Frontal cortex (tissue), 4 donors: Measurements from ENCODE around the gene FOXL3. TPM values are rescaled to one million over a fixed set of nuclear protein-coding genes. Genes with fewer than 3 reads are reported as not detected.
"Not testable (repeated sequence)": the region's sequence is repeated elsewhere in the genome, so short reads cannot be mapped to it uniquely, and the experiment has no call there.

ENCODE experiments used
- DNase-seq, 2 donors: peaks; one replicate each; pipeline ENCODE4 v3.0.0; 2012; ENCODE audit warnings: low spot score in 2 of 2
- FAIRE-seq: peaks from 2 replicates; lab custom pipeline; 2012; peaks lifted over from hg19 to GRCh38; lab: Jason Lieb, UNC
- total RNA-seq: library from RNA; depleted of rRNA; stranded (reverse); fragments of >200 nt; gene quantifications from one replicate; pipeline ENCODE4 v1.2.3, GENCODE V29; 2014
- donor health status: control.
- donor health status: control.
- donor health status: control.

Gene FOXL3
- total RNA-seq, 1 donor from 2014 or later = not detected

GRCh38 chr7:285731-286130 lies 4.2 kb upstream of the FOXL3 start:
- FAIRE-seq = no peak
- no peak for DNase-seq

DNA sequence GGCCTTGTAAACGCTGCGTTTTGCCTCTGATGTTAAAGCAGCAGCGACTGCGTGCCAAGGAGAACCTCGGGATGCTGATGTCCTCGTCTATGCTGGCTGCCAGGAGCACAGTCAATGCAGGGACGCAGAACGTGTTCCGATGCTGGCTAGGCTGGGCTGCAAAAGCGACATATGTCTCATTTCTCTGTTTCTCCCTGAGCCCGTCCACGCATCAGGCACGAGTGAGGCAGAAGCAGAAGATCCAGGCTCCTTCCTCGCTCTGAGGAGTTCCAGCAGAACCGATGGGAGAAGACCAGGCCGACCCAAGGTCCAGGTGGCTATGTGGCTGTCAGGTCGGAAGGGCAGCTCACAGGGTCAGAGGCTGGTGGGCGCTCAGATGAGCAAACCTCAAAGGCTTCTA lies 3.7 kb upstream of the FOXL3 start:
- FAIRE-seq (no peak), DNase-seq (no peak)

DNA sequence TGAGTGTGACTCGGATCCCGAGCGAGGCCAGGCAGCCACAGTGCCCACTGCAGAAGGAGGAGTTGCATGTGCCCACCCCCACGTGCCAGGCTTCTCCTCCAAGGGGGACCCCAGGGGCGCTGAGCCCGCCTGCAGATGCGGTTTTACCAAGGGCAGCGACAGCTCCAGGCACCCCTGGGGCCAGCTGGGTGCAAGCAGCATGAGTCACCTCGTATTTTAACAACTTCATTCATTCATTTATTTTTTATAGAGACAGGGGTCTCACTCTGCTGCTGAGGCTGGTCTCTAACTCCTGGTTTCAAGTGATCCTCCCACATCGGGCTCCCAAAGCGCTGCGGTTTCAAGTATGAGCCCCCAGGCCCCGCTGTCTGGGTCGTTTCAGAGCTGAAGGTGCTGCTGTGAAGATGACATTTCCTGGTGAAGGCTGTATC lies 1.3 kb upstream of the FOXL3 start:
- FAIRE-seq = no peak

GRCh38 chr7:289209-289755 lies 688 bp upstream of the FOXL3 start:
- no peak for FAIRE-seq
- DNase-seq = no peak

More for the DNA sequence above, 1.3 kb upstream of the FOXL3 start:
- DNase-seq = no peak

DNA sequence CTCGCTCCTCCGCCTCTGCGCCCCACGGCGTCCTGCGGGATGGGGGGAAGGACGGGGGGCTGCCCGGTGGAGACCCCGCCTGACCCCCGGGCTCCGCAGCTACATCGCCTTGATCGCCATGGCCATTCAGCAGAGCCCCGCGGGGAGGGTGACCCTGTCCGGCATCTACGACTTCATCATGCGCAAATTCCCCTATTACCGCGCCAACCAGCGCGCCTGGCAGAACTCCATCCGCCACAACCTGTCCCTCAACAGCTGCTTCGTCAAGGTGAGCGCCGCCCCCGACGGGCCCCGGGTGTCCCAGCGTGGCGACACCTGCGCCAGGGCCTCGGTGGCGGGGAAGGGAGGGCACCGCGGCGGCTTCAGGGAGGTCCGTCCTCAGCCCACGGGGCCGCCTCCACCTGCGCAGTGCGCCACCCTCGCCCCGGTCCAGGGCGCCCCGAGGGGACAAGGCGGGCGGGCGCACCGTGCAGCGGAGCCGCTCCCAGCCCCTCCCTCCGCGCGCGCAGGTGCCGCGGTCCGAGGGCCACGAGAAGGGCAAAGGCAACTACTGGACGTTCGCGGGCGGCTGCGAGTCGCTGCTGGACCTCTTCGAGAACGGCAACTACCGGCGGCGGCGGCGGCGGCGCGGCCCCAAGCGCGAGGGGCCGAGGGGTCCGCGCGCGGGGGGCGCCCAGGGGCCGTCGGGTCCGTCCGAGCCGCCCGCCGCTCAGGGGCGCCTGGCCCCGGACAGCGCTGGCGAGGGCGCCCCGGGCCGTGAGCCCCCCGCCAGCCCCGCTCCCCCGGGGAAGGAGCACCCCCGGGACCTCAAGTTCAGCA lies 793 bp downstream of the FOXL3 start:
- no peak for DNase-seq

DNA sequence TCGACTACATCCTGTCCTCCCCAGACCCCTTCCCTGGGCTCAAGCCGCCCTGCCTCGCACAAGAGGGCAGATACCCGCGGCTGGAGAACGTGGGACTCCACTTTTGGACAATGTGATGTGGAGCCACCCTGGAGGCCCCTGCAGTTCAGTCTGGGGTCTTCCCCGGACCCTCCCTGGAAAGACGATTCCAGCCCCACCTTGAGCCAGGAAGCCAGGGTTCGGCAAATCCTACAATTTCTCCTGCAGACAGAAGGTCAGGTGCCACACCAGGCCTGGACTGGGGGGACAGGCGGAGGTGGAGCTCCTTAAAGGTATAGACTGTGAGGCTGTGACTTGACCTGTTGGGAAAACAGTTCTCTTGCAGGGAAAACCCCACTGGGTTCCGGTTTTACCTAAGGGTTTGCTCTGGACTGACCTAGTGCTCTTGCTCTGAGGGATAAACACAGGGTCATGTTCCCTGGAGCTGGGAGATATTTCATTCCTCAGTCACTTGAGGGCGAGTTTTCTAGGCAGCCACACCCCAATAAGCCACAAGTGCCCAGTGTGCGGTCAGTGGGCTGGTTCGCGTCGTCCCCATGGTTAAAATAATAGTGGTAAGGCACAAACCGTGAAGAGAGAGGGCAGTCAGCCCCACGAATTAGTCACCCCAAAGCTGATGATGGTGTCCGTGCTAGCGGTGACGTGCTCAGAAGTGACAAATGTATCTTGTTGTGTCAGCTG lies 1.6 kb downstream of the FOXL3 start:
- DNase-seq (no peak), FAIRE-seq (no peak)

More for the DNA sequence above, 793 bp downstream of the FOXL3 start:
- no peak for FAIRE-seq

DNA sequence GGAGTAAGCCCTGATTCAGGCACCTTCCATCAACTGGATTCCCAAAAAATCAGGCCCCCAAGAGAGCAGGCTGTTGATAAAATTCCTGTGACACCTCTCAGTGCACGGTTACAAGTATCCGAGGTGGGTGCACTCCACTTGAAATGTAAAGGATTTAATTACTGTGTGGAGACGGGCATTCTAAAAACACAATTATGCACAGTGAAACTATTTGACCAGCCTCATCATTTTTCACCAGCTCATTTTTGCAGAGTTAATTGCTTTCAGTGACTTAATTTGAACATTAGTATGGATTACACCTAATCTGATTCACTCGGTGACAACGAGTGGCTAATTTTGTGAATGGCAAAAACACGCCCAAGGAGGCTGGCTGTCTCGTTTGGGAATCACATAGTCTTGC lies 2.3 kb downstream of the FOXL3 start:
- DNase-seq (no peak), FAIRE-seq (no peak)

- FAIRE-seq = no peak
- no peak for DNase-seq
Observed at GRCh38 chr7:292826-293225, 2.9 kb downstream of the FOXL3 start.

DNA sequence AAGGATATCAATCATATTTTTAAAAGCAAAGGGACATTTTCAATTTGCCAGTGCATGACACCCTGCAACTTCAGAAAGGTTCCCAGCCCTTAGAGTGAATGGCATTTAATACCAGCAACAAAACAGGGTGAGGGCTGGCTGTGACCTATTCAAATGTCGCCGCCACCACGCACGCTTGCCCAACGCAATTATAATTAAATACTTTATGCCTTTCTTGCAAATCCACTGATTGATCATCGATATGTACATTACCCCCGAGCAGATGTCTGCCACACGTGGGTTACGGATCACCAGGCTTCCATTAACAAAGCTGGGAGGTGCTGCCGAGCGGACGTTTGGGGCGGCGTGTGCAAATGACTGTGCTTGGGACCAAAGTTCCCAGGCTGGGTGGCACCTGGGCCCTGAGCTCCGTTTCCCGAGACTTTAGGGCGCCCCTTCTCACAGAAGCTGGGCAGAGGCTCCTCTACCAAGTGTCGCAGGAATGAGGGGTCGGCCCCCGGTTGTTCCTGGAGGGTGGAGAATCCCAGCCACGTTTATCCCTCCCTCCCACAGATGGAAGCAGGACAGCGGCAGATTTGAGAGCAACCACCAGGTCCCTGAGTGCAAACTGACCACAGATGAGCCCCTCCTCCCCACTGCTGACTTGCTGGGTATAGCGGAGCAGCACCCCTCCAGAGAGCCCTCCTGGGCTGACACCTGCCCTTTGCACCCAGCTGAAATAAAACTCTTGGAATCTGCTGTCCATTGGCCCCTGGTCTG lies 3.9 kb downstream of the FOXL3 start:
- DNase-seq = no peak
- no peak for FAIRE-seq

GRCh38 chr7:294440-295154 lies 4.6 kb downstream of the FOXL3 start:
- FAIRE-seq (no peak), DNase-seq (no peak)

- FAIRE-seq (no peak), DNase-seq (no peak)
Observed at GRCh38 chr7:295155-296154, 5.5 kb downstream of the FOXL3 start.

- FAIRE-seq = no peak
- no peak for DNase-seq
Observed at GRCh38 chr7:296373-296945, 6.5 kb downstream of the FOXL3 start.

GRCh38 chr7:297141-297540 lies 7.2 kb downstream of the FOXL3 start:
- DNase-seq, FAIRE-seq: not testable (repeated sequence)

DNA sequence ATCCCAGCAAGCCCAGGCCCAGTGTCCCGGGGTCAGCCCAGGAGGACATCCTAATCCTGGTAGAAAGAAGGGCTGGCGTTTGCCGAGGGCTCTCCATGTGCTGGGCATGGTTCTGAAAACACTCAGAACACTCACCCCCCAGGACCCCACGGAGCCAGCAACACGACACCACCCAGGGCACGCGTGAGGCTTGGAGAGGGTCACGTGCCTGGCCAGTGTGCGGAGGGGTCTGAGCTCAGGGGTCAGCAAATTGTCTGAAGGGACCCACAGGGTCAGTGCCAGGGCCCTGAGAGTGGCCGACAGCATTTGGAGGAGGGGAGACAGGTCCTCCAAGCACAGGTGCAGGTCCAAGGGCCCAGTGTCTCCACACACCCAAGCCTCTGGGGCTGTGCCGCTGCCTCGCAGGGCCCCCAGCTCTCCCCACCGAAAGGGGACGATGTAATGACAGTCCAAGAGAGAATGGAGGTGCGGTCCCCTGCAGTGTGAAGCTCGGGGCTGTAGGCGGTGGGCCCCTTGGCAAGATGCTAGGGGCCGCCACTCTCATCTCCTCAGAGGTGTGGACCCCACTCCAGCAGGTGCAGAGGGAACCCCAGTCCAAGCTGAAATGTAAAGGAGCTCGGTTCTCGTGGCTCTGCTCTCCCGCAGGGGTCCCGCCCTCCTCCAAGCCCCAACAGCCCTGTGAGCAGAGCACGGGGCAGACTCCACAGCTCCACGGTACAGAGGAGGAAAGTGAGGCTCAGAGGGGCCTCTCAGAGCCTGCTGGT lies 7.8 kb downstream of the FOXL3 start:
- no peak for FAIRE-seq
- no peak for DNase-seq

- no peak for FAIRE-seq
- DNase-seq = no peak
Observed at GRCh38 chr7:298375-298702, 8.4 kb downstream of the FOXL3 start.

- no peak for FAIRE-seq
- no peak for DNase-seq
Observed at GRCh38 chr7:298743-299142, 8.8 kb downstream of the FOXL3 start.

- no peak for FAIRE-seq
- no peak for DNase-seq
Observed at GRCh38 chr7:299169-299568, 9.2 kb downstream of the FOXL3 start.

GRCh38 chr7:299628-300027 lies 9.7 kb downstream of the FOXL3 start:
- FAIRE-seq (no peak), DNase-seq (no peak)
